Measurements from ENCODE around the gene TMEM52B. TPM values are rescaled to one million over a fixed set of nuclear protein-coding genes. Genes with fewer than 3 reads are reported as not detected.

The TMEM52B gene
- total and polyA plus RNA-seq, 2 of the 13 experiments (the other 11 are each of a cell fraction or from before 2014, with no cell fraction given) = not detected

- TF ChIP-seq SP1 (IDR thresholded peaks at IDR 0.05) = no peak
- peak; percentile 82 for TF ChIP-seq SP1 (CRISPR knock-in tag; IDR thresholded peaks at IDR 0.05)
- TF ChIP-seq ZNF619 (CRISPR knock-in tag; IDR thresholded peaks at IDR 0.05) = no peak
- peak; percentile 88 for TF ChIP-seq FOSL2 (CRISPR knock-in tag; IDR thresholded peaks at IDR 0.05)
- no peak for TF ChIP-seq ZNF672 (CRISPR knock-in tag; IDR thresholded peaks at IDR 0.05)
- peak; percentile 79 for TF ChIP-seq ARID5B (CRISPR knock-in tag; IDR thresholded peaks at IDR 0.05)
- TF ChIP-seq GFI1 (CRISPR knock-in tag; IDR thresholded peaks at IDR 0.05; ENCODE audit: borderline replicate concordance) = no peak
- TF ChIP-seq ZNF484 (CRISPR knock-in tag; IDR thresholded peaks at IDR 0.05; ENCODE audit: borderline replicate concordance, low read depth) = no peak
- no peak for TF ChIP-seq E2F1 (CRISPR knock-in tag; IDR thresholded peaks at IDR 0.05)
- TF ChIP-seq RAD51 (IDR thresholded peaks at IDR 0.05; ENCODE audit: borderline replicate concordance) = no peak
- no peak for TF ChIP-seq ZNF101 (CRISPR knock-in tag; IDR thresholded peaks at IDR 0.05; ENCODE audit: borderline replicate concordance, low read depth)
- TF ChIP-seq GATAD2A (CRISPR knock-in tag; IDR thresholded peaks at IDR 0.05) = peak; percentile 68; the same call in 1 of the 2 replicates
- no peak for TF ChIP-seq ZNF33A (CRISPR knock-in tag; IDR thresholded peaks at IDR 0.05; ENCODE audit: borderline replicate concordance)
- no peak for TF ChIP-seq ZNF652 (CRISPR knock-in tag; IDR thresholded peaks at IDR 0.05; ENCODE audit: borderline replicate concordance, low read depth)
- TF ChIP-seq HDAC6 (IDR thresholded peaks at IDR 0.05; ENCODE audit: low read depth, low read length) = no peak
- peak; percentile 32 for TF ChIP-seq ATF2 (CRISPR knock-in tag; IDR thresholded peaks at IDR 0.05)
- no peak for TF ChIP-seq ZNF260 (CRISPR knock-in tag; IDR thresholded peaks at IDR 0.05; ENCODE audit: borderline replicate concordance, low read depth)
- 0 out of 2 replicates have a peak, but pooled peaks have one; percentile 48 for TF ChIP-seq KLF6 (CRISPR knock-in tag; IDR thresholded peaks at IDR 0.05)
- no peak for TF ChIP-seq CBX2 (IDR thresholded peaks at IDR 0.05; ENCODE audit: low read depth, low read length)
- peak; percentile 30; the same call in 1 of the 2 replicates for TF ChIP-seq CBX2 (CRISPR knock-in tag; IDR thresholded peaks at IDR 0.05; ENCODE audit: low read depth)
- TF ChIP-seq ZNF547 (CRISPR knock-in tag; IDR thresholded peaks at IDR 0.05) = no peak
- TF ChIP-seq ZNF678 (CRISPR knock-in tag; IDR thresholded peaks at IDR 0.05) = no peak
- TF ChIP-seq PAF1 (CRISPR knock-in tag; IDR thresholded peaks at IDR 0.05) = no peak
- no peak for TF ChIP-seq THAP7 (CRISPR knock-in tag; IDR thresholded peaks at IDR 0.05)
- no peak for TF ChIP-seq ZFP36 (IDR thresholded peaks at IDR 0.05; ENCODE audit: borderline replicate concordance, low read depth, low read length, partially characterized antibody)
Measured at GRCh38 chr12:10211940-10212738, 33.3 kb downstream of the TMEM52B start (continued).

Measured in HepG2 (cell line).